ENCODE data around the gene TRUB1.
"Not testable (repeated sequence)": the region's sequence is repeated elsewhere in the genome, so short reads cannot be mapped to it uniquely, and the experiment has no call there.

TRUB1 gene

DNA sequence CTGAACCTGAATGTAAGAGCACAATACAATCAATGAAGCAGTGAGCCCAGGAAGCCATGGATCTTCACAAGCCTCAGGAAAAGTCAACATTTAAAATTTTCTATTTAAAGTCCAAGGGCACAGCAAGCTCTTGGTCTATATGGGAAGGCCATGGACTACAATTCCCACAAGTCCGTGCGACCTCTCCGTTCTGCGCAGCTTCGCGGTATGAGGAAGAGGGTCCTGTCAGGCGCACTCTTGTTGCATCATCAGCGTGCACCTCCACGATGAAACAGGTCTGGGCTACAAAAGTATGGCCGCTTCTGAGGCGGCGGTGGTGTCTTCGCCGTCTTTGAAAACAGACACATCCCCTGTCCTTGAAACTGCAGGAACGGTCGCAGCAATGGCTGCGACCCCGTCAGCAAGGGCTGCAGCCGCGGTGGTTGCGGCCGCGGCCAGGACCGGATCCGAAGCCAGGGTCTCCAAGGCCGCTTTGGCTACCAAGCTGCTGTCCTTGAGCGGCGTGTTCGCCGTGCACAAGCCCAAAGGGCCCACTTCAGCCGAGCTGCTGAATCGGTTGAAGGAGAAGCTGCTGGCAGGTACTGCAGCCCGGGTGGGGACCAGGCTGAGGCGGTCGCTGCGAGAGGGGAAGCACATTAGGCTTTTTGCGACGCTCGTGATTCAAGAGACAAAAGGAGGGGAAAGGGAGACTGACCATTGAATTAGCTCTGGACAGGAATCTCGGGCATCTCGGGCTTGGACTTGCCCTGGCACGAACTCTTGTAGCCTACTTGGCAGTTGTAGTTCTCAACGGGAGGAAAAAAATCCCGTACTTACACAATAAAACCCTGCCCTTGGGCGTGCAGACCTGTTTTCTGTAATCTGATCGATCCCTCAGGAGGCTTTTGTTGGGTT, at the start of gene TRUB1:
Gene TRUB1, plus strand, starts transcription at position 234 of the 894 bp plus-strand sequence. Its CDS starts 59 bp downstream, at position 293.
- DNase-seq = peak; percentile 29 to 92 (median 89)

DNA sequence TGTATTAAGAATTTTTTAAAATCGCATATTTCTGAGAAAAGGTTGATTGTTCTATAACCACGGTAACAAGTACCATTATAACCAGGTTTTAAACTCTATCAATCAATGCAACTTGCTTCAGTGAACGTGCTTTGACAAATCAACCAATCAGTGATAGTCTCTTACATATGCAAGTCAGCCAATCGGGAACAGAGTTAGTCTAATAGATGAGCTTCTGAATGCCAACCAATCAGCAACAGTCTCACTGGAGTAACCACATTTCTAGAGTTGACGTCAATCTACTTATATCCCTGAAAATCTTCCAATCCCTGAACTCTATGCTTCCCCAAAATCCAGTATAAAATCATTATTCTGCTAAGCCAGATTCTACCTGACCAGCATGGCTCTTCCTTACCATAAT, 44.7 kb upstream of the TRUB1 start:
- DNase-seq = no peak

DNA sequence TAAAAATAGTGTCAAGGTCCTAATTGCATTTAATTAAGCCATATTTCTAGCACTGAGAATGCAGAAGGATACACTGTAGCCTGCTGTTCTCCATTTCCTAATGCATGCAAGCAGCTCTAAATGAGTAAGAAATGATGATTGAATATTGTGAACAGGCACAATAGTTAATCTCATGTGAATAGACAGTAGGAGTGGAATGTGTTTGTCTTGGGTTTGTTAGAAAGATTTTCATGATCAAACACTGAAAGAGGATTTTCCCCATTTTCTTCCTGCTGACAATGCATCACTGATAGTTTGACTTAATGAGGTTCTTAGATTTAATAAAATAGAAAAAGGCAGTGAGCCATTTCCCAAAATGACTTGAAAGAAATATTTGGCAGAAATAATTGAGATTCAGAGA, 43.1 kb upstream of the TRUB1 start:
- no peak for DNase-seq

DNA sequence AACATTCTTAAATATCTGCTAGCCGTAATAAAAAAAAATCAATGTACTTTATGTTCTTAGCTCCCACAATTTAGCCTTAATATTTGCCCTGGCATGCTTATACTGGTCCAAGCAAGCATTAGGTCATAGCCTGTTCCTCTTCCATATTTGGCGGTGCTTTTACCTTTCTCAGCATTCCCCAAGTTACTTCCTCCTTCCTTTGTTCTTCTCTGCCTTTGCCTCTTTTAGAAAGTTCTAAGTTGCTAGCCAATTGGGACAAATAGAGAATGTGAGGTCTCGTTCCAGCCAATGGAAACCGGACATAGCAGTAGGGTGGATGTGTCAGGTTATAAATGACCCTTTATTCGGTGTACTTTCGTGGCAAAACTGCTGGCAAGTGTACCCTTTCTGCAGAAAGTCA, 41.0 kb upstream of the TRUB1 start:
- DNase-seq = not testable (repeated sequence)

DNA sequence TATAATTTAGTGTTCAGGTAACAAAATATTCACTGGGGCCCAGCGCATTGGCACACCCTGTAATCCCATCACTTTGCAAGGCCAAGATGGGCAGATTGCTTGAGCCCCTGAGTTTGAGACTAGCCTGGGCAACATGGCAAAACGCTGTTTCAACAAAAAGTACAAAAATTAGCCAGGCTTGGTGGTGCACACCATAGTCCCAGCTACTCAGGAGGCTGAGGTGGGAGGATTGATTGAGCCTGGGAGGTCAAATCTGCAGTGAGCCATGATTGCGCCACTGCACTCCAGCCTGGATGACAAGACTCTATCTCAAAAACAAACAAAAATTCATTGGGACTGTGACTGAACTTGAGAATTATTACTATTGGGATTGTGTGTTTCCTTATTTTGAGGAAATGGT, 40.4 kb upstream of the TRUB1 start:
- DNase-seq = no peak

DNA sequence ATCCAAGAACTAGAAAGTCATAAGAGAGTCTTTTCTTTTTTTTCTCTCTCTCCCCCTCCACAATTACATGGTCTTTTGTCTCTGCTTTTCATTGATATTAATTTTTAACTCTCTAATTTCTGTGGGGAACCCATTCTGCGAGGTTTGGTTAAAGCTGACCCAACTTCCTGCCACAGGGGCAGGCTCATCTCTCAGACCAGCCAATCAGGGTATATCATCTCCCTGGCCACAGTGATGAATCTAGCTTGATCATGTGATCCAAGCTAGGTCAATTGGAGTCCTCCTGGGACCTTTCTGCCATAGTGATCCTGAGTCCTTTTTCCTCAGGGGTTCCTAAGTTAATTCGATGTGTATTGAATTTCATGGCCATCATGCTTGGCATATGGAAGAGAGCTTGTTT, 38.0 kb upstream of the TRUB1 start:
- DNase-seq = no peak

DNA sequence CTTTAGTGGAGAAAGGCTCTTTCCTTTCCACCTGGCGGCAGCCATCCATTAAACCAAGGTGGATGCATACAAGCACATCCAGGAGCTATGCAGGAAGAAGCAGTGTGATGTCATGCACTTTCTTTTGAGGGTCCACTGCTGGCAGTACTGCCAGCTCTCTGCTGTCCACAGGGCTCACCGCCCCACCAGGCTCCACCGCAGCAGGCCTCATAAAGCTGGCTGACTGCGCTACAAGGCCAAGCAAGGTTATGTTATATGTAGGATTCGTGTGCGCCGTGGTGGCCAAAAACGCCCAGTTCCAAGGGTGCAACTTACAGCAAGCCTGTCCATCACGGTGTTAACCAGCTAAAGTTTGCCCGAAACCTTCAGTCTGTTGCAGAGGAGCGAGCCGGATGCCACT, 37.3 kb upstream of the TRUB1 start:
- no peak for DNase-seq

DNA sequence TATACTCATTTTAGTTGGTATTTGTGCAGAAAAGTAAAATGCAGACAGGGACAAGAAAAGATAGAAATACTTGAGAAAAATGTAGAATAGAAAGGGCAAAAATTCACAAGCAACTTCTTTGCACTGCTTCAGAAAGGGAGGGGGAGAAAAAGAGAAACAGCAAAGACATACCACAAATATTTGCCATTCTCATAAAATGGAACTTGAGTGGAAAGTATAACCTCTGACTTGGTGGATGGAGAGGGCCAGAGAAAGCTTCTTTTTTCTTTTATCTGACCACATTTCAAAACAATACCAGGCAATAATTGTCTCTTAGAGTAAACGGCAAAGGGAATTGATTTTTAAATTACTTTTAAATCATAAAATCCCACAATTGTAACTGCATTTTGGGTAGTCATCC, 35.8 kb upstream of the TRUB1 start:
- no peak for DNase-seq

DNA sequence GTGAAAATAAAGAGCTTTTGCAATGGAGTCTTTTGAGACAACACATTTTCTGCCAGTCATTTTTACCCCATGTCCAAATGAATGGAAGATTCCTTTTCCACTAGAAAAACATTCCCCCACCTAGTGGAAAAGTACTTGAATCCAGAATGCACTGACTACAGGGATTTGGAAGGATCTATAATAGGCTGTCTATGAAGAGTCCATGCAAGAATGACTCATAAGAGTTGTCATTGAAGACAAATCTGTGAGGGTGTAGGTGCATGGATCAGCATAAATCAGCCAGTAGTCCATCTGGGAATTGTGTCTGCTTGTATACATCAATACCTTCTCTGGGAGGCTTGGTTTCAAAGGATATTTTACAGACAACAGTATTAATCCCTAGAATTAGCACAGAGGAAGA, 32.5 kb upstream of the TRUB1 start:
- DNase-seq = no peak

DNA sequence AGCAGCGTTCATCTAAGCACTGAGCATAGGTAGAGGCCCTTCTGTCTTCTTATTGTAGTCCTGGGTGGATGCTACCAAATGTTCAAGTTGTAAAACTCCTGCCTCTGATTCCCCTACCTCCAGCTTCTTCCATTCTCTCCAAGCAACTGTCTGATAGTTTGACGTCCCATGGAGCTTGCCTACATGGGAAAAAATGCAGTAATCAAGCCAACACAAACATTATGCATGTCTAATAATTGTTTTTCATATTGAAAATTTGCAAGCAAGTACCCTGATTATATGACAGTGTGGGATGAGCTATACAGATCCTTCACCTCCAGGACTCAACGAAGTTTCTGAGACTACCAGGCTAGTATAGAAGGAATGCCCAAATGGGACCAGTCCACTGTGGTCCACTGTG, 31.0 kb upstream of the TRUB1 start:
- DNase-seq = no peak

DNA sequence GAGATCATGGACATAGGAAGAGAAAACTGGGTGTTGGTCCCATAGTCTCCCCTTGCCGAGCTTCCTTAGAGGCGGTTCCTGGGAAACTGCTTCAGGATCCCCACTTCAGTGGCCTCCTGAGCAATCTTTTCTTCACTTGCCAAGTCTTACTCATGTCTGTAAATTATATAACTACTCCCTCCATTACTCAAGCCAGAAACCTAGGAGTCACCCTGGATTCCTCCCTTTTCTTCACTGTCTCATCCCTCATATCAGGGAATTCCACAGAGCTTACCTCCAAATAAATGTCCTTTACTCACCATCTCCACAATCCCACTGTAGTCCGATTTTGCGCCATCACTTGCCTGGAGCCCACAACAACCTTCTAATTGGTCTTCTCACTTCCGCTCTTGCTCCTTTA, 29.1 kb upstream of the TRUB1 start:
- DNase-seq = no peak

DNA sequence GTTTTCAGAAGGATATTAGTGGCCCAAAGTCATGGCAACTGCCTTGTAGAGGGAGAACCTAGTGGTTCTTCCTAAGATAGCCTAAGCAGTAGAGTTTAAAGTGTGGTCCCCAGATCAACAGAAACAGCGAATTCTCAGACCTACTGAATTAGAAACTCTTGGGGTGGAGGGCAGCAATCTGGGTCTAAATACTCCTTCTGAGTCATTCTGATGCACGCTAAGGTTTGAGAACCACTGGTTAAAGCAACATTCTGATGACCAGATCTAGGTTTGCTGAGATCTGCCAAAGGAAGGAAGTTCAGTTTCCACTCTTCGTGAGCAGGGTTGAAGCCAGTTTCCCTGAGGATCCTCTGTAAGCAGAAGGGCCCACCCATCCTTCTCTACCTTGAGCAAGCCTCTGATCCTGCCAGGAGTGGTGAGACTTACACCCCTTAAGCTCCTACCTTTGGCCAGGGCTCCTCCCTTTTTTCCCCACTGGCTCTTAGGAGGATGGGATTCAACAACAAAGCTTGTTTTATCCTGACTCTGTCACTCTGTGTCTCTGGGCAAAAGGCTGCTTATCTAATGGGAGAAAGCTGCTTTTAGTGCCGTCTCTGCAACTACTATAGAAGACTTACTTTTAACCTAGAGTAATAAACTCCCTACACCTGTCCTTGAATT, 26.8 kb upstream of the TRUB1 start:
- no peak for DNase-seq

DNA sequence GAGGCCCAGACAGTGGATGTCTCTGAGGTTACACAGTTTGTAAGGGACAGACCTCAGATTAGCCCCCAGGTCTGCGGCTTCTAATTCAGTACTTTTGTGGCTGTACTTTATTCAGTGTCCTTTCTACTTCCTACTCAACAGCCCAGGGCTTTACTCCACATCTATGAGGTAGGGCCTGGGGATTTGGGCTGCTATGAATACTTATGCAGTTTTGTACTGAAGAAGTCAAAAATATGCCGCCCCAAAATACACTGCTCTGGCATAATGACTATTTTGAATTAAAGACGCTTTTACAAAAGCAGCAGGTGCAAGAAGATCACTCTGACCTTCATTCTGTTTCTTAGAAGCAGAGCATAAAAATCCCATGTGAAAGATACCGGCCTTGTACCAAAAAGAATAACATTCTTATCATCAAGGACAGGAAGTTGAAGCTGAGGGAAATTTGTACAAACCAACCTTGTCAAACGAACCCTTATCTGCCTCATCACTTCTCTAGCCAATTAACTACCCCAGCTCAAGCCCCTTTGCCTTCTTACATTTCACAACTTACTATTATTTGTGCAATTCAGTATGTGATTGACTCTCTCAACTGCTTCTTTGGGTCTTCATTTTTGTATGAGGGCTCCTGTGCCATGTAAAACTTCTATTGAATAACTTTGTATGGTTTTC, 26.1 kb upstream of the TRUB1 start:
- no peak for DNase-seq

DNA sequence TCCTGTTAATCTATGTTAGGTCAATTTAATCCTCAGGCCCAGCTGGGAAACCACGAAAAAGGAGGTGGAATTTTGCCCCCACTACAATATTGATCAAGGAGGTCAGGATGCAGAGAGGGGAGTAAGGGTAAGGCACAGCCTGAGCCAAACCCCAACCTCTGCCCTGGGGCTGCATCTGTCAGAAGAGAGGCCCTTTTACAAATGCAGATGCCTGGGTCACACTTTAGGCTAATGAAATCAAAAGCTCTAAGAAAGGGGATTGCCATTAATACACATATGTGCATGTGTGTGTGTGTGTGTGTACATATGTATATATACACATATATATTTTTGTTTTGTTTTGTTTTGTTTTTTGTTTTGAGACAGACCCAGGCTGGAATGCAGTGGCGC, 25.5 kb upstream of the TRUB1 start:
- DNase-seq = no peak

DNA sequence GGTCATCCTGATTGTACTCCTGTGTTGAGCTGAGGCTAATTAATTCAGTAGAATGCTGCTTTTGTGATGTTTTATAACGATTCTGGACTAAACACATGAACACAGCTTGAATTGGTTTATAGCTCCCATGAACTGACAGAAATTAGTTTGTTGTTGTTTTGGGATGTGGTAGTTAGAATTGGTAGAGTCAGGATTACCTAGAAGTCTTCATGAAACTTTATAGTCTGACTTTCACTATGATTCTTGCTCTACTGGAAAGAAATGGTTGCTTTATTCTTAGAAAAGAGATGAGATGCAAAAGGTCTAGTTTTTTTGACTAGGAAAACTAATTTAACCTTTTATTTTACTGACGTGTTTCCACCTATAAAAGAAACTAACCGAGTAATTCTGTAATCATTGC, 23.4 kb upstream of the TRUB1 start:
- no peak for DNase-seq

DNA sequence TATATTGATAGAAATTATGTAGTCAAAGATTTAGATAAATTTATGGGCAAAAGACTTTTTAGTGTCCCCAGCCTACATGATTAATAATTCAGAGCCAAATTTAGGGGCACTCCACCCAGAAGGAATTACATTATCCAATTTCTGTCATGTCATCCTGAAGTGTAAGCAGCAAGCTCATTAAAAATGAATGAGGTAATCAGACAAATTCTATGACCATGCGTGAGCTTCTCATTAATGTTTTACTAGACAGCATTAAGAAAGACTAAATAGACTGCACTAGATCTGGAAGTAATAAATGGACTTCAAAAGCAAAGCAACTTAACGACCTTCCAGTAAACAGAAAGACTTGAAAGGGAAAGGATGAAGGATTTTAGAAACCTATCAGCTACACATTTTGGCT, 22.7 kb upstream of the TRUB1 start:
- no peak for DNase-seq

DNA sequence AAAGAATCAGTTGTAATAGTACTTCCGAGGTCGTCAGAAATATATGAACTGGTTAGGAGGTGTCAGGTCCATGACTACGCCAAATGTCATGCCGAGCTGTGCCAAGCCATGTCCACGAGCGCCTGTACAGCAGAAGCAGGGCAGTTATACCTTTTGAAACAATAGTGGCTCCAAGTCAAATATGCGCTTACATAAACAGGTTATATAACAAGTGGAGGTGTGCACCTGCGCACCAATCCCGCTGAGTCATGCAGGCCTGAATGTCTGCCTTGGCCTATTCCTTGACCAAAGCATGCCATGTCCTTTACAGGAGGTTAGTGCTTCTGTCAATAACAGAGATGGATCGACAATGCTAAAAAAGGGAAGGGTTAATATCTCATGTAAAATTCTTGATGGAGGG, 21.3 kb upstream of the TRUB1 start:
- DNase-seq = no peak

DNA sequence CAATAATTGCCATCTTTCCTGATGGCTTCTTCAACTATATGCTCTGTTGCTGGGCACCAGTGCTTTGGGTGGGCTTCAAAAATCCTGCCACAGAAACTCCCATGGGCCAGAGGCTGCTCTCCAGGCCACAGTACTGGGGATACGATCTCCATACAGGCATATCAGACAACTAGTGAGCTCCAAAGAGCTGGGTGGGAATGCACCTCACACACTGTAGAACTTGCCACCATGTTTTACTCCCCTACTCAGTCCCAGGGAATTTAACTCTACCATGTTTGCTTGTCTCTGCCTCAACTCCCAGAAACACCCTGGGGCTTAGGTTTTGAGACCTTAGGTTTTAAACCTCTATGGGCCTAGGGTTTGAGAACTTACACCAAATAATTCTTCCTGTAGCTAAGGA, 20.5 kb upstream of the TRUB1 start:
- DNase-seq = no peak

DNA sequence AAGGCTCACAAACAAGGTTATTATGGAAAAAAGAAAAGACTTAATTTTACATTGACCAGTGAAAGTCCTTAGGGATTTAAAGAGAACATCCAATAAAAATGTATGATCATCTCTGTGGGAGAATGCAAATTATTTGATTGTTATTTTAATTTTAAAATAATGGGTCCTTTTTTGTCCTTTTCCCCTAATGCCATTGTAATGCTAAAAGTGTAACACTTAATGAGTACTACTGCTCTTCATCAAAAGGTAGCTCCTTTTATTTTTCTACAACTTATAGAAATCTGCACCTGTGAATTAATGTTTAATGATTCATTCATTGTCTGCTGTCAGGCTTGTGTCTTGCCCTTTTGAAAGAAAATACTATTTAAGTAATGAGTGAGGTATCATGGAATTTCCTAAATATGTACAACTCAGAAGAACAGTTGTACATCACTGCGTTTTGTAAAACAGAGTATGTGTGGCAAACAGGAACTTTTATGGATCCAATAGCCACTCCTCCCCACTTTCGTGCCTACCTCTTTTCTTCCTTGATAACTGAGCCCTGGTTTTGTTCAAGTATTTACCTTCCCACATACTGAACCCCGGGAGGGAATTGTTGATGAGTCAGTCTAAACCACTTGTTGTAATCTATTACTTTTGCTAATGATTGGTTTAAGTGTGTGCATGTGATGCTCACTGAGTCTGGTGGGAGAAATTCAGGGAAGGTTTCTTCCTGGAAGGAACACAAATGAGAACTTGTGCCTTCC, 19.9 kb upstream of the TRUB1 start:
- DNase-seq = no peak

DNA sequence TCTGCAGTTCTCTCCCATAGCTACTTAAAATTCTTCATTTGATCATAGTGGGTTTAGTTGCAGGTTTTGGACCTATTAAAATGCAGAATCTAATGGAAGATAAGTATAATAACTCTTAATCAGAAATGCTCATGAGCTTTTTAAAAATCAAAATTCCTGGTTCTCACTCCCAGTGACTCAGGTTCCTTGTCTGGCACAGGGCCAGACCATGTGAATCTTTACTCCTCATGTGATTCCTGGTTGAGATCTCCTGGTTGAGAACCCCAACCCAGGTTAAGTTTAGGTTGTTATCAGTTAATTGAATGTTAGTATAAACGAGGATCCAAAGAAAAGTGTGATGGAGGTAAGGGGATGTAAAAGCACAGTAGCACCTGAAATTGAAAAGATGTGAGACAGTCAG, 17.5 kb upstream of the TRUB1 start:
- no peak for DNase-seq

DNA sequence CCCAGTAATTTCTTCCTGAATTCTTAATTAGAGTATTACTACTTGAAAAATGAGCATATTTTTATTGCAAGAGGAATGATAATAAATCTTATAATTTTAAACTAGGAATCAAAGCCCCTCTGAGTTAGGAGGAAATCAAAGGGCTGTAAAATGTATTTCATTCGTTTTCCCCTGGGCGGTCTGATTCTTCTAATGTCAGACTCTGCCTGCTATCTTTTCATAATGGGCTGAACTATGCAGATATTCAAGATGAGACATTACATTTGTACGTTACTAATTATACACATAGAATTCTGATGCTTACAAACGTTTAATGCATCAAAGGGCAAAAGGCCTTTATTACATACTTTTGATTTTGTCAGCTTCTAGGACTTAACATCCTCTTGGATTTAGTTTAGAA, 16.0 kb upstream of the TRUB1 start:
- no peak for DNase-seq

DNA sequence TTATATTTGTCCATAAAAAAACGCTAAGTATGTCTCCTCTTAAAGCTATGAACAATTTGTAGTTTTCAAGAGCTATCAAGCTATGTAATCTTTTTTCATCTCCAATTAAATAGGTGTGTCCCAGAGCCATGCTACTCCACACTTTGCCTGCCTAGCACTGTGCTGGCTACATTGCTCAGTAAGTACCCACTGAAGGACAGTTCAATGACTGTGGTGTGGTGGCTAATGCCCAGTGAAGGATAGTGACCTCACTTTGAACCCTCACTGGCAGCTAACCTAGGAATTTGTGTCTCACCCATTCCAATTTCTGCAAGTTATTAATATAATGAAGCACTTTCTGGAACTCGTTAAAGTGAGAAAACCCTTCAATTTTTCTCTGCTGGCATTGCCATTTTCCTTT, 14.4 kb upstream of the TRUB1 start:
- no peak for DNase-seq

Data from C1 segment of cervical spinal cord (tissue), 14 donors.